ENCODE data around the gene ACADSB.

DNA sequence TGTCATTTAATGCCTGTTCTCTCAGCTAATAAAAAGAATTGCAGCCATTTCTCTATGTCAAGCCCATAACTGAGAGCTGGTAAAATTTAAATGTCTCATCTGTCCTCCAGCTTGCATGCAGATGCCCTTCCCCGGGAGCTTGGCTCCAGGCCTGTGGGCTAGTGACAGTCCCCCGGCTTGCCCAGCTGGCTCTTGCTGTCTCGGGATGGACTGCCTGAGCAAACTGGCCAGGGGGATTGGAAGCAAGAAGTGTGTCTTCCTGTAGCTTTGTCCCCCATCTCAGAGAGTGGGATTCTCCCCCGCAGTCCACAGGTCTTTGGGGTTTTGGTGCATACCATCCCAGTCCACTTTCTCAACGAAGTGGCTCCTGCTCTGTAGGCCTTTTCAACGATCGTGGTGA, 73.1 kb downstream of the ACADSB start:
- TF ChIP-seq, protein P1, sequence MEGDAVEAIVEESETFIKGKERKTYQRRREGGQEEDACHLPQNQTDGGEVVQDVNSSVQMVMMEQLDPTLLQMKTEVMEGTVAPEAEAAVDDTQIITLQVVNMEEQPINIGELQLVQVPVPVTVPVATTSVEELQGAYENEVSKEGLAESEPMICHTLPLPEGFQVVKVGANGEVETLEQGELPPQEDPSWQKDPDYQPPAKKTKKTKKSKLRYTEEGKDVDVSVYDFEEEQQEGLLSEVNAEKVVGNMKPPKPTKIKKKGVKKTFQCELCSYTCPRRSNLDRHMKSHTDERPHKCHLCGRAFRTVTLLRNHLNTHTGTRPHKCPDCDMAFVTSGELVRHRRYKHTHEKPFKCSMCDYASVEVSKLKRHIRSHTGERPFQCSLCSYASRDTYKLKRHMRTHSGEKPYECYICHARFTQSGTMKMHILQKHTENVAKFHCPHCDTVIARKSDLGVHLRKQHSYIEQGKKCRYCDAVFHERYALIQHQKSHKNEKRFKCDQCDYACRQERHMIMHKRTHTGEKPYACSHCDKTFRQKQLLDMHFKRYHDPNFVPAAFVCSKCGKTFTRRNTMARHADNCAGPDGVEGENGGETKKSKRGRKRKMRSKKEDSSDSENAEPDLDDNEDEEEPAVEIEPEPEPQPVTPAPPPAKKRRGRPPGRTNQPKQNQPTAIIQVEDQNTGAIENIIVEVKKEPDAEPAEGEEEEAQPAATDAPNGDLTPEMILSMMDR (IDR thresholded peaks at IDR 0.05; ENCODE audit: insufficient read depth, low read length): no peak
- TF ChIP-seq POLR2AphosphoS5 (IDR thresholded peaks at IDR 0.05; ENCODE audit: low read depth) (no peak), SPI1 (IDR thresholded peaks at IDR 0.05; ENCODE audit: borderline replicate concordance, low read depth) (no peak), GABPA (IDR thresholded peaks at IDR 0.05; ENCODE audit: low read depth) (no peak)
- TF ChIP-seq, protein P2, sequence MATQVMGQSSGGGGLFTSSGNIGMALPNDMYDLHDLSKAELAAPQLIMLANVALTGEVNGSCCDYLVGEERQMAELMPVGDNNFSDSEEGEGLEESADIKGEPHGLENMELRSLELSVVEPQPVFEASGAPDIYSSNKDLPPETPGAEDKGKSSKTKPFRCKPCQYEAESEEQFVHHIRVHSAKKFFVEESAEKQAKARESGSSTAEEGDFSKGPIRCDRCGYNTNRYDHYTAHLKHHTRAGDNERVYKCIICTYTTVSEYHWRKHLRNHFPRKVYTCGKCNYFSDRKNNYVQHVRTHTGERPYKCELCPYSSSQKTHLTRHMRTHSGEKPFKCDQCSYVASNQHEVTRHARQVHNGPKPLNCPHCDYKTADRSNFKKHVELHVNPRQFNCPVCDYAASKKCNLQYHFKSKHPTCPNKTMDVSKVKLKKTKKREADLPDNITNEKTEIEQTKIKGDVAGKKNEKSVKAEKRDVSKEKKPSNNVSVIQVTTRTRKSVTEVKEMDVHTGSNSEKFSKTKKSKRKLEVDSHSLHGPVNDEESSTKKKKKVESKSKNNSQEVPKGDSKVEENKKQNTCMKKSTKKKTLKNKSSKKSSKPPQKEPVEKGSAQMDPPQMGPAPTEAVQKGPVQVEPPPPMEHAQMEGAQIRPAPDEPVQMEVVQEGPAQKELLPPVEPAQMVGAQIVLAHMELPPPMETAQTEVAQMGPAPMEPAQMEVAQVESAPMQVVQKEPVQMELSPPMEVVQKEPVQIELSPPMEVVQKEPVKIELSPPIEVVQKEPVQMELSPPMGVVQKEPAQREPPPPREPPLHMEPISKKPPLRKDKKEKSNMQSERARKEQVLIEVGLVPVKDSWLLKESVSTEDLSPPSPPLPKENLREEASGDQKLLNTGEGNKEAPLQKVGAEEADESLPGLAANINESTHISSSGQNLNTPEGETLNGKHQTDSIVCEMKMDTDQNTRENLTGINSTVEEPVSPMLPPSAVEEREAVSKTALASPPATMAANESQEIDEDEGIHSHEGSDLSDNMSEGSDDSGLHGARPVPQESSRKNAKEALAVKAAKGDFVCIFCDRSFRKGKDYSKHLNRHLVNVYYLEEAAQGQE (IDR thresholded peaks at IDR 0.05; ENCODE audit: insufficient replicate concordance, low read depth): no peak

Measured in HL-60 (cell line).